ENCODE data around the gene SLC15A3.

Gene SLC15A3

DNA sequence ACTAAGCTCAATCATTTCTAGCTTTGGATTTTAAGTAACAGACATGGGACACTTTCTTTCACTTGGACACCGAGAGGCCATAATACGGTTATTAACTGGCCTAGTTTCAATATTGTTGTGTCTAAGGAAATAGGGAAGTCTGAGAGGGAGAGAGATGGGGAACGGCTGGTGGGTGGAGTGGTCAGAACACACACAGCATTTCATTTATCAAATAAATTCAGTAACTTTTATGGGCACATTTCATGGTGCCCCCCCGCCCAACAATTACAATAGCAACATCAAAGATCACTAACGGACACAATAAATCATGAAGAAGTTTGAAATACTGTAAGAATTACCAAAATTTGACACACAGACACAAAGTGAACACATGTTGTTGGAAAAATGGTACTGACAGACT lies 56.3 kb downstream of the SLC15A3 start:
- DNase-seq (ENCODE audit: extremely low read depth in 1 of 2, low read depth in 1 of 2): no peak

DNA sequence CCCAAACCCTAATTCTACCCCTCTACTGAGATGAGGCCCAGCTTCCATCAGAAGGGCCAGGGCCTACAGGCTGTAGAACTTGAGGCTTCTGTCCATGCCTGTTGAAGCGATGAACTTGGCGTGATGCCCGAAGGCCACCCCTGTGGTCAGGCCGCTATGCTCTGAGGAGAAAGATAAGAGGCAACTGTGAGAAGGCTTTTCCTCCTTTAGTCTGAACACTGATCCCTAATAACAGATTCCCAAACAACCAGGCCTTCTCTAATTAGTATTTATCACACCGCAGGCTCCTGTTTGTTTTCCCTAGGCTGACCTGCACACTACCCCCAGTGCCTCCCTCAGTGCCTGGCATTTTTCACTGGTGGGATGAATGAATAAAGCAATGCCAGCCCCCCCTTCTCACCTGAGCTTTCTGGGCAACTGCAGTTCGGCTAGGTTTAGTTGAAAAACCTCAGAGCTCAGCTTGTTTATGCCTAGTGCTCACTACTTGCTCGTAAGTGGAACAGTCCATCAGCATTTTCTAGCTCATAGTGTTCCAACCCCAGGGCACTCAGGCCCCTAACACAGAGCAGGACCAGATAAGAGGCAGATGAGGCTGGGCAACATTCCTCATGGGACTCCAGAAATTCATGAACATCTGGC lies 60.8 kb downstream of the SLC15A3 start:
- no peak for DNase-seq (ENCODE audit: extremely low read depth in 1 of 2, low read depth in 1 of 2)

DNA sequence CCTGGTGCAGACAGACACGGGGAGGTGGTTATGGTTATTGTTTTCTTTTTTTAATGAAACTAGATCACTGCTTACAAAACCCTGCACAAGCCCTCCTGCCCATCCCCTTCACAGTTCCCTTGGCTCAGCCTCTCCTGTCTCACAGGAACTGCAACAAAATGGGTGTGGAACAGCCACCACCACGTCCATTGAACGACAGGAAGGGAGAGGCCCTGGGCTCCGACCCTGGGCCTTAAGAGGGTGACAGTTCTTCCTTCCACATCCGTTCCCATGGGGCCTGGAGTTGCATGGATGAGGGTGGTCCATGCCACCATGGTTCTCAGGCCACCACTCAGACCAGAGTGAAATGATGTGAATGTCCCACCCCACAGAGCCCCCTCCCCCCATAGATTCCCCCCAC lies 61.3 kb downstream of the SLC15A3 start:
- no peak for DNase-seq (ENCODE audit: extremely low read depth in 1 of 2, low read depth in 1 of 2)

DNA sequence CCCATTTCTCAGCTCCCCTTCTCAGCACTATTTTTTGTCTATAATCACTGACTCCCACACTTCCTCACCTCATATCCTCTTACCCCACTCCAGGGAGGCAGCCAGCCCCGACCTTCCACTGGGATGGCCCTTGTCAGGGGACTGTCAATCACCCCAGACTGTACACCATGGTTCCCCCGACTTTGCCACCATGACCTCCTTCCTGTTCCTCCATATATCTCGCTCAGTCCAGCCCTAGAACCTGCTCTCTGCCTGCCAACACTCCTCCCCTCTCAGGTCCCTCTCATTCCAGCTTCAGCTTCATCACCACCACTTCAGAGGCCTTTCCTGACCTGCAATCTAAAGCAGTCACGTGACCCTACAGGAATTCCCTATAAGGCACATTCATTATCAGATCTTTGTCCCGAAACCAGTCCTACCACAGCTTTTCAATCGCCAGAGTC lies 62.1 kb downstream of the SLC15A3 start:
- no peak for DNase-seq (ENCODE audit: extremely low read depth in 1 of 2, low read depth in 1 of 2)

DNA sequence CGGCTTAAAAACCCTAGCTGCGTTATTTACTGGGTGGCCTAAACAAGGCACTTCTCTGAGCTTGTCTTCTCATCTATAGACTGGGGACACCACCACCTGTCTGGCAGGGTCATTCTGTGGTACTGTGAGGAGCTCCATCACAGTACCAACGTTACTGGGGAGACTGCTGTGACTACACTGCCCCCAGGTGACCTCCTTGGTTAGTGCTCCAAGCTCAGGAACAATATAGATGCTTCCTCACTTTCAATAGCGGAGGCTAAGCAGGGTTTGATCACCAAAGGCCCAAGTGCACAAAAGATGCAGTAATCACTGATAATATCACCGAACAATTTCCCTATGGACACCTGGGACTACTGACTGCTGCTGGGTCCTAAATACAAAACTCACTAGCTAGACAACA lies 64.4 kb downstream of the SLC15A3 start:
- peak in 1 of 2 donors; percentile 36 for DNase-seq (ENCODE audit: extremely low read depth in 1 of 2, low read depth in 1 of 2)

Data from activated CD8-positive, alpha-beta memory T cell treated with anti-CD3 and anti-CD28 coated beads for 1 hour (primary cell).